ENCODE measurements around the gene NHSL2.
A peak's percentile ranks its signal among the peaks of the same experiment; 100 is the strongest.
"Not testable (repeated sequence)": the region's sequence is repeated elsewhere in the genome, so short reads cannot be mapped to it uniquely, and the experiment has no call there.

The NHSL2 gene

DNA sequence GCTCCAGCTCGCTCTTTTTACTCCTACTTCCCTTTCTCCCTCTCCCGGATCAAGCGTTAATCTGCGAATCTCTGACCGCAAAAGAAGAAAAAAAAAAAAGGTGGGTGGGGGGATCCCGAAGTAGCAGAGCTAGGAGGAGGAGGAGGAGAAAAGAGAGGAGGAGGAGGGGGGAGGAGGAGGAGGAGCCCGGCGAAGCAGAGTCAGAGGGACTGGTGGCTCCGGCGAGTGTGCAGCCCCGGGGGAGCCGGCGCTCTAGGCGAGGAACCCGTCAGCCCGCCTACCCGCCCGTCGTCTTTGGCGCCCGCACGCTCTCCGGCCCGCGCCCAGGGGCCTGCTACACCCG lies at the start of gene NHSL2:
TSS of gene NHSL2 (plus strand) at position 203 of the 343 bp plus-strand sequence.
- DNase-seq: peak; percentile 48

DNA sequence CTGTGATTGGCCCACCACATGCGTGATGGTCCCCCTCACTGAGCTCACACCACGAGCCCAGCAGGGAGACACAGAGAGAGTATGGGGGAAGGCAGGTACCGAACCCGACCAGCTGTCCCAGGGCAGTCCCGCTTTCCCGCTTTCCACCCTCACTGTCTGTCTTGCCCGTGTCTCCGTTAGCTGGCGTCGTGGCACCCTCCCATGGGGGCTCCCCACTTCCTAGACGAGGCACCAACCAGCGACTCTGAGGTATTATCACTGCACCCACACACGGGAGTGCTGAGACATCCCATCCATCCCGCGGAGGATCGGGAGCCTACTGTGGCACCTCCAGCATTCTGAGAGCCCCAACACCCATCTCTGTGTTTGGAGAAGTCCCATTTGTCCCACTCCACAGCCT lies 43.0 kb upstream of the NHSL2 start:
- DNase-seq: no peak

DNA sequence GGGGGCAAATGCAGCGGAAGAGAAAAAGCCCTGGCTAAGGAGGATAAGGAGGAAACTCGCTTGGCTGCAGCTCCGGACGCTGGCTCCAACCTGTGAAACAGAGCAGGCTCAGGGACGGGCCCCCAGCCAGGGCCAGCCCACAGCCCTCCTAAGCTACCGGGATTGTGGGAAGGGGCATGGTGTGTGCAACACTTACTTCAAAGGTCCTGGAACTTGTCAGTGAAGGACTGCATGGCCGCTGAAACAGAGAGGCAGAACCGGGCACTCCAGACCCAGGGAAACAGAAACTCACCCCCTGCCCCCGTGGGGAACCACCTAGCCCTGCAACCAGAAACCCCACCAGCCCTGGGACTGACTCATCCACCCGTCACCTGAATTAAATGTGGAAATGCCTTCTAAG lies 41.1 kb upstream of the NHSL2 start:
- not testable (repeated sequence) for DNase-seq

DNA sequence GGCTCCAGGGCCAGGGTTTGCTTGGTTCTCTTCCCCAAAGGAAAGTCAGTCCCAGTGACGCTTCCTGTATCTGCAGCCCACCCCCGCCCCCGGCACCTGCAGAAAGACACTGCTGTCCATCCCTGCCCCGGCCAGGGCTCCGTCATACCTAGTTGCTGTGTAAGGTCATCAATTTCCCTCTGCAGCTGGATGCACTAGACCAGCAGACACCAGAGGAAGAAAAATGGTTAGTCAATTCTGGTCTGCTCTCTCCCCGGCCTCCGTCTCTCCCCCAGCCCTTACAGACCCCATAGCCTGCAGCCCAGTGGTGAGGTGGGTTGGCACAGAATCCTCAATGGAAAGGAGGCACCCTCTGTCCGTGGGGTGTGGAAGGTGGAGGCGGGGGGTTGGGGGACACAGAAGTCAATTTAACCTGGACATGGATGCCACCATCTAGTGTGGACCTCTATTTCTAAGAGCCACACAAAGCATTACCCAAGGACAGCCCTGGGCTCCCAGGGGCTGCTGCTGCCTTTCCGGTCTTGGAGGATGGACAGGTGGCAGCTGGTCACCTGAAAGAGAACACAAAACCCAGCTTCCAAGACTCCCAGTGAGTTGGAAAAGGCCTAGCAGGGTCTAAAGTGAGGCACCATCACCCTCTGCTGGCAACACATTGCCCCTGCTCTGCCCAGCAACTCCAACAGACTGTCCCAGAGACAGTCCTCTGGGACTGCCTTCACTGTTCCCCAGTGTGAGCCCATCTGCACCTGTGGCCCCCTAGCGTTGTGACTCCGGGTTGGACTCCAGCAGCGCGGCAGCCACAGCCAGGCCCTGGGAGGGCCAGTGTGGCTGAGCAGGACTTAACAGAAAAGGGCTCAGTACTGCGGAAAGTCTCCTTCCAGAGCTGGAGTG lies 40.2 kb upstream of the NHSL2 start:
- no peak for DNase-seq

DNA sequence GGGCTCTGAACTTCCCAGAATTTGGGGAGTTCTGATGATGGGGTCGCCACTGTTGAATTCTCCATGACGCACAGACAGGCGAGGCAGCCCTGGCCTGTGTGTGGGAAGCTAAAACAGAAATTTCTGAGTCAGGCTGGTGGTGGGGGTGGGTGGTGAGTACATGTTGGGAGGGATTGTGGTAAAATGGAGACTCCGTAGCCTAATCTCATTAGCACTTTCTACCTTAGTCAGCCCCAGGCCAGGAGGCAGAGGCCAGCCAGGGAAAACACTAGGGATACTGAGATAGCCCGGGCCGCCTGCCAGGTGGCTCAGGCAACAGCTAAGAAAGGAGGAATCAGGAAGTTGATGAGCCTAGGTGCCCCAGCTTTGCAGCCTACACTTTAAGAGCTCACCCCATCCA lies 39.3 kb upstream of the NHSL2 start:
- DNase-seq: no peak

DNA sequence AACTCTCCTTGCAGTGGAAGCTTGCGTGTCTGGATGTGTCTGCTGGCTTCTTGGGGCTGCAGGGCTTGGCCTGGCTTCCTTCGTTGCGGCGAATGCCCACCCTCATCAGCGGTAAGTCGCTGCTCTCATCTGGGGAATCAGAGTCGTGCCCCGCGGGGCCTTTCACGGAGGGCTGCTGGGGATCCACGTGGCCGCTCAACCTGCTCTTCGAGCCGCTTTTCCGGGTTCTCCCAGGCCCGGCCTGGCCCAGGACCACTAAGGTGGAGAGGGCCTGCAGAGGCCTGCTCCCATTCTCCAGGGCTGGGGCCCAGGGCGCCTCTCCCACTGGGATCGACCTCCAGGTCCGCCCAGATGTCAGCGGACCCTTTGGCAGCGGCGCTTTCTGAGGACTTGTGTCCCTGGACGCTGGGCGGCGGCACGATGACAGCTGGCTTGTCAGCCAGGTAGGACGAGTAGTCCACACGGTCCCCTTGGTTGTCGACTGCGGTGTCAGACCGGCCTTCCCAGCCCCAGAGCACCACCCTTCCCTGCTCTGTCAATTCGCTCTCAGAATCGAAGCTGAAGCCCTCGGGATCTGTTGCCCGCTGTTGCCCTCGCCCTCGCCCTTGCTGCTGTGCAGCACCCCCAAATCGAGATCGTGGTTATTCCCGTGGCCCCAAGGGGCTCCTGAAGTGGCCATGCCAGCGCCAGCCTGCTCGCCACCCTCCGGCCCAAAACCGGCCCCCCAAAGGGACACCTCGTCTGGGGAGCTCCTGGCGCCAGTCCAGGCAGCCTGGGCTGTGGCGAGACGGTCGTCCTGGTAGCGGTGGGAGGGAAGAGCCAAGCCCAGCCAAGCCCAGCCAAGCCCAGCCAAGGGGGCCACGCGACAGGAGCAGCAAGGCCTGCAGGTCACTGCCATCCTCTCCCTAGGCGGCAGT lies 37.8 kb upstream of the NHSL2 start:
- no peak for DNase-seq

DNA sequence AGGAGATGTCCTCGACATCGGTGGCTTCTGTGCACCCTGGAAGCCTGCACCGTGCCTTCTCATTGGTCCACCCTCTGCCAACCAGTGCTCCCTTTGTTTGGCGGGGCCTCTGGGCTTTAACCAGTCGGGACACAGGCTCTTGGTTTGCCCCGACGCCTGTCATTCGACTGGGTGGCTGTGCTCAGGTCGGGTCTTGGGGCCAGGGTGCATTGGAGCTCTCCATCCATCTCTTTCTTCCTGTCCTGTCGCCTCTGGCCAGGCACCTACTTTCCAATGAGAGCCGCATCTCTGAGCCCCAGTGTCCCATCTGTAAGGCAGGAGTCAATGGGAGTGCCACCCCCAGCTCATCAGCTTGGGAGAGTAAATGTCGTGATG lies 37.2 kb upstream of the NHSL2 start:
- no peak for DNase-seq

DNA sequence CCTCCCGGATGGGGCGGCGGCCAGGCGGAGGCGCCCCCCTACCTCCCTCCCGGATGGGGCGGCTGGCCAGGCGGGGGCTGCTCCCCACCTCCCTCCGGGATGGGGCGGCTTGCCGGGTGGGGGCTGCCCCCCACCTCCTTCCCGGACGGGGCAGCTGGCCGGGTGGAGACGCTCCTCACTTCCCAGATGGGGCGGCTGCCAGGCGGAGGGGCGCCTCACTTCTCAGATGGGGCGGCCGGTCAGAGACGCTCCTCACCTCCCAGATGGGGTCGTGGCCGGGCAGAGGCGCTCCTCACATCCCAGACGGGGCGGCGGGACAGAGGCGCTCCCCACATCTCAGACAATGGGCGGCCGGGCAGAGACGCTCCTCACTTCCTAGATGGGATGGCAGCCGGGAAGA lies 33.8 kb upstream of the NHSL2 start:
- DNase-seq: not testable (repeated sequence)

DNA sequence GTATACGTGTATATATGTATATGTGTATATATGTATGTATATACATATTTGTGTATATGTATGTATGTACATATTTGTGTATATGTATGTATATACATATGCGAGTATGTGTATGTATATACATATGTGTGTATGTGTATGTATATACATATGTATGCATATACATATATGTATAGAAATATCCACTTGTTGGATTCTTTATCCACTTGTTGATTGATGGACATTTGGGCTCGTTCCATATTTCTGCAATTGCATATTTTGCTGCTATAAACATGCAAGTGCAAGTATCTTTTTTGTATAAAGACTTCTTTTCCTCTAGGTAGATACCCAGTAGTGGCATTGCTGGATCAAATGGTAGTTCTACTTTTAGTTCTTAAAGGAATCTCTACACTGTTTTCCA lies 25.5 kb upstream of the NHSL2 start:
- DNase-seq: no peak

DNA sequence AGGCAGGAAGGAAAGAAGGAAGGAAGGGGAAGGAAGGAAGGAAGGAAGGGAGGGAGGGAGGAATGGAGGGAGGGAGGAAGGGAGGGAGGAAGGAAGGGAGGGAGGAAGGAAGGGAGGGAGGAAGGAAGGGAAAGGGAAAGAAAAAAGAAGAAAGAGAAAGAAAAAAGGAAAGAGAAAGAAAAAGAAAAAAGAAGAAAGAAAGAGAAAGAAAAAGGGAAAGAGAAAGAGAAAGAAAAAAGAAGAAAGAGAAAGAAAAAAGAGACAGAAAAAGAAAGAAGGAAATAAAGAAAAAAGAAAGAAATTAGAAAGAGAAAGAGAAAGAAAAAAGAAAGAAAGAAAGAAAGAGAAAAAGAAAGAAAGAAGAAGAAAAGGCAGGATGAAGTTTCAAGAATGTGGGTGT lies 15.0 kb upstream of the NHSL2 start:
- no peak for DNase-seq

DNA sequence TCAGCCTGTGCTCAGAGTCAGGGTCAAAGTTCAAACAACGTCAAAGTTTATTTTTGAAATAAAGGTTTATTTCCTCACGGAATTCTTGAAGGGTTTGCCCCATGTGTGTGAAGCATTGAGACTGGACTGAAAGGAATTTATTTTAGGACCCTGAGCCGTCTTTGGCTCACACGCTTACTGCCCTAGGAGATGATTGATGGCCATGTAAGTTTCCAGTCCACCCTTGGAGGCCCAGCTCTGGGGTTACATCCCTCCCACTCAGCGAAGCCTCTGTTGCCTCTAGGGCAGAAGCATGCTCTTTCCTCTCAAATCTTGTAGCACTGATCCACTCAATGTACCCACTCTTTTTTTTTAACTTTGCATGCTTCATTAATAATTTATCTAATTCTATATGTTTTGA lies 4.5 kb upstream of the NHSL2 start:
- no peak for DNase-seq

DNA sequence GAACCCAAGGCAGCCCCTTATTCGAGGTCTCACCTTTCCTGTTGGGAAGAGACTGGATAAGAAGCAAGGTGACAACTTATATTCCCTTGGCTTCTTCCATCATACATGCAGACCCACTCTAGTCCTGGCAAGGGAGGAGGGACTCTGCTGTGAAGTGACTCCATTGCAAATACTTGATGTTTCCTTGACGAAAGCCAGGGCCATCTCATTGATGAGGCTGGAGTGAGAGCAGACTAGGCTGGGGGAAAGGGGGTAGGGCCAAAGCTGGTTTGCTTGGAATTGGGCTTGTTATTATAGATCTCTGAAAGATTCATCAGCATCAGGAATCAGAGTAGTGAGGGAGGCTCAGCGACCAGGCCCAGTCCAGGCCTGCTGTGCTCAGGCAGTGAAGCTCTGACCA lies 2.3 kb upstream of the NHSL2 start:
- DNase-seq: no peak

DNA sequence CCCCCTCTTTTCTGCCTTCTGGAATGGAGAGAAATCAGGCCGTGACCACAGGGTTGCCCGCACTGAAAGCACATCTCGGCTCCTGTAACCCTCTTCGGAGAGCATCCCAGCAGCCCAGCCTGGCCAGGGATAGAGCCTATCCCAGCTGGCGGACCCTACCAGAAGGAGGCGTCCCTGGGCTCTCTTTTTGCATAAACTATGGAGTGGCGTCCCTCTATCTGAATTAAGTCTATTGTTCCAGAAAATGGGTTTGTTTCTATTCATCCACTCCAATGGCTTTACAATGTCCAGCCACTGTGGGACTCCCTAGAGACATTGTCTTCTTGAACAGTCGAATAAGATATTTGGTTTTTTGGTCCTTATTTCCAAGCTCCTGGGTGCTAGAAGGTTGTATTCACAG lies 689 bp upstream of the NHSL2 start:
- no peak for DNase-seq

DNA sequence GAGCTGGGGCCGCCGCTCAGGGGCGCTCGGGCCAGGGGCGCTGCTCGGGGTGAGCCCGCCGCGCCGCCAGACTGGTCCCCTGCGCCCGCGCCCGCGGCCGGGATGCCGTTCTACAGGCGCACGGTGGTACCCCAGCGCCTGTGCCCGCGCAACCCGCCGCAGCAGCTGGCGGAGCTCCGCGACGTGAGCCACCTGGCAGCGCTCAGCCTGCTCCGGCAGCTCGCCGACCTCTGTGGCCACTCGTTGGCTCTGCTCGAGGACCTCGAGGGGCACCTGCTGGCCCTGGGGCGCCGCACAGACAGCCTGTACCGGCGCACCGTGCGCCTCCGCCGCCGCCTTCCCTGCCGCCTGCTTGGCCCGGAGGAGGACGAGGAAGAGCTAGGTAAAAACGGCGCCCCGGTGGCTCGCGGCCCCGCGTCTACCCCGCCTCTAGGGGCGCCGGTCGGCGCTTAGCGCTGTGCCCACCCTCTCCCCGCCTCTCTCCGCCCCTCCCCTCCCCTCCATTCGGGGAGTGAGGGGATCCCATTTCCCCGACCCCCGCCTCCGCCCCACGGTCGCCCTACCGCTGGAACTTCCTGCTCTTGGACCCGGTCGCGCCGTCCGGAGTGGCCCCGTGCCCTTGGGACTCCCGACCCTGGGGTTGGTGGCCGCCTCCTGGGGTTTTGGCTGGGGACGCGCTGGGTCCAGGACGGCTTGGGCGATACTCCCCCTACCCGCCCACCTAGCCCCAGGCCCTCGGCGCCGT lies 513 bp downstream of the NHSL2 start:
- DNase-seq: peak; percentile 35

DNA sequence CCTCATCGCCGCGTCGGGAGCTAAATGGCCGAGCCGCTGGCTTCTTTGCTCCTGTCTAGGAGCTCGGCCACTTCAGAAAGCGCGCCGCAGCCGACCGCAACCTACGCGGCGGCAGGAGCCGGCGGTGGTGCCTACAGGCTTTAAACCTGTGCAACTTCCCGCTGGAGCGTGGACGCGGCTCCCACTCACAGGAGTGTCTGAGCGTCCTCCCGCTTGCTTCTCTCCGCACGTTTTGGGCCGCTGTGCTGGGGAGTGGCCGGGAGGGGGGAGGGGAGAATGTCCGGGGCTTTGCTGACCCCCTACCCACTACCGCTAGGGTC lies 1.0 kb downstream of the NHSL2 start:
- peak; percentile 34 for DNase-seq

DNA sequence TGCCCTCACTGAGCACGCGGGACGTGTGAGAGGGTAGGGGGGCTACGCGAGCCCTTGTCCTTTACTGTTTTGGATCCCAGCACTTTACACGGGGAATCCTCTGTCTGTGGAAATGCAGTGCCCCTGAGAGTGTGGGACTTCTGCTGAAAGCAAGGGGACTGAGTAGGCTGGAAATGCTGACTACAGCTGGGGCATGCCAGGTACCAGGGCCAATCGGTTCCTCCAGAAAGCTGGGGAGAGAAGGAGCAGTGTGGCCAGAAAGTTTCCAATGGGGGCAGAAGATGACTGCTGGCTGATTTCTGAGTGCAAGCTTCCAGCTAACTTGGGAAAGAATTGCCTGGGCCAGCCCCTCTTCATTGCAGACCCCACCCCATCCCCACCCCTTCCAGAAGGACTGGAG lies 1.5 kb downstream of the NHSL2 start:
- peak; percentile 42 for DNase-seq

DNA sequence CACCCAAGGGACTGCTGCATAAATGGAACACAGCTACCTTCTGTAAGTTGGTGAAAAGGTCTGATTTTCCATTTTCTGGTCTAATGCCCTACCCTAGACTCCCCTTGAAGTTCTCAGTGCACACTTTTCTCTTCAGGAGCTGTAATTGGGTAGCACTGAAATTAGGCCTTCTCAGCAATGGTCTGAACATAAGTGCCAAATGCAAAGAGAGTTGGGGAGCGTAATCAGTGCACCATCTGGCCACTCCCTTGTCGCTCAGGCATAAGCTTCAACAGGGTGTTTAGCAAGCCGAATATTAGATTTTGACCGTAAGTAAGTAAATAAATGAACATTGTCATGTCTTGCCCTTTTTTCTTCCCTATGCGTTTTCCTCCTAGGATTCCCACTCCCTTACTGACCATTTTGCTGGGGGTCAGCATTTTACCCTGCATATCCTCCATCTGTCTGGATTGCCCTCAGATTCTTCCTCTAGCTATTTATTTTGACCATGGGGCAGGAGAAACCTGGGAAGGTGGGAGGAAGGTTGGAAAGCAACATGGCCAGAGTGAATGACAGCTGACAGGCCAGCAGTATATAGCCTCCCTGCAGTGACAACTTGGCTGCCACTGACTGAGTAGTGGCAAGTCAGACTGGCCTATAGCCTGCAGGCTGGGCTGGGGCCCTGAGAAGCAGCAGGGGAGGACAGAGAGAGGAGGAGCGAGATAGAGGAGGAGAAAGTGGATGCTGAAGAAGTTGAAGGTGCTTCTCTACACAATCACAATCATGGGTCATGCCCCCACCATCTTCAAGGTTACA lies 2.7 kb downstream of the NHSL2 start:
- DNase-seq: no peak

DNA sequence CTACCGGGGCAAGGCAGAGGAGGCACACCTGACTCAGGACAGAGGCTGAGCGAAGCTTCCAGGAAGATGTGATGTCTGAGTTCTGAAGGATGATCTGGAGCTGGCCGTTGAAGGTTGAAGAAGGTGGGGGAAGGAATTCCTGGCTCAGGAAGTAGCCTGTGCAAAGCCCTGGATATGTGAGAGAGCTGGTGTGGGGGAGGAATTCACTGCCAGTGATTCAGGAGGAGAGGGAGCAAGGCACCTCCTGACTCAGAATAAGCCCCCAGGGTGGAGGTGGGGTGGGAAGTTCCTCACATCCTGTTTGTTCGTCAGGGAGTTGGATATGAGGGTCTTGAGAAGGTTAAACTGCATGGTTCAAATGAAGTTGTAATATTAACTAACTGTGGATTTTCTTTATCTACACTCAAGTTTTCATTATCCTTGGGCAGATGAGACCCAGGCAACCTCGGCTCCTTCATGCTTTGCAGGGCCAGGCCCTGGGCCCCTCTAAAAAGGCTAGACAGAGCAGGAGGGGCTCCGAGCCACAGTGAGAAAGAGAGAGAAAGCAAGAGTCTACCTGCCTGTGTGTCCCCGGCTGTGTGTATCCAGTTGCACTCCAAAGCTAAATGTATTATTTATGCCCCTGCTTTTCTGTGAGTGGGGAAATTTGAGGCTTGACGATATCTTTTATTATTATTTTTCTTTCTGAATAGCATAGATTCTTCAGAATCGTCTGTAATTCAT lies 7.1 kb downstream of the NHSL2 start:
- DNase-seq: no peak

DNA sequence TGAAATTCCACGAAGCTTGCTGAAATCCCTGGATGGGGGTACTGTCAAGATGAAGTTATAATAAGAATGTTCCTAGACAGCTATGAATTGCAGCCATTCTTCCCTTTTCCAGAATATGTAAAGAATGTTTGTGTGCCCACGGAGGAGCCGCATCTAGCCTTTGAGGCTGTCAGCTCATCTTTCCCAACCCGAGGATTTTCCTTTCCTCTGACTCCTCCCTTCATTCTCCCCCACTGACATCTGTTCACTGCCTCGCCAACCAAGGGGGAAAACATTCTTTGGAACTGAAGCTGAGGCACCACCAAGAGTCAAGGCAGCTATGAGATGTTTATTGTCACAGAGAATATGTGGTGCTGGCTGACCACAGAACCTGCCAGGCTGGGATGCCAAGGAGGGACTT lies 8.8 kb downstream of the NHSL2 start:
- no peak for DNase-seq

DNA sequence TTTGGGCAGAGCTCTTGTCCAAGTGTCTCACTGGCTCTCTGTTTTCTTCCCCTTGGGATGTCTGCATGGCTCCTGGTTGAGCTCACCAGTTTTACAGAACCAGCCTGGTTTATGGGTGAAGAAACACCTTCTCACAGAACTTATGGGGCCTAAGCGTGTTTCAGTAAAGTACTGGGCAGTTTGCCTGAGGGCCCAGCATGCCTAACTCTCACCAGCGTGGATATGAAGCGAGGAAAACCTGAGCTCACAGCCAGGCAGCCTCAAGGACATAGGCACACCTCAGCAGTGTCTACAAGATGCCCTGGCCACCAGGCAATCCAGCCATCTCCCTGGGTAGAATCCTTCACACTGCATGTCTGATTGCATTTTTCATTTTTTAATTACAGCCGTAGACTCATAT lies 9.2 kb downstream of the NHSL2 start:
- no peak for DNase-seq

DNA sequence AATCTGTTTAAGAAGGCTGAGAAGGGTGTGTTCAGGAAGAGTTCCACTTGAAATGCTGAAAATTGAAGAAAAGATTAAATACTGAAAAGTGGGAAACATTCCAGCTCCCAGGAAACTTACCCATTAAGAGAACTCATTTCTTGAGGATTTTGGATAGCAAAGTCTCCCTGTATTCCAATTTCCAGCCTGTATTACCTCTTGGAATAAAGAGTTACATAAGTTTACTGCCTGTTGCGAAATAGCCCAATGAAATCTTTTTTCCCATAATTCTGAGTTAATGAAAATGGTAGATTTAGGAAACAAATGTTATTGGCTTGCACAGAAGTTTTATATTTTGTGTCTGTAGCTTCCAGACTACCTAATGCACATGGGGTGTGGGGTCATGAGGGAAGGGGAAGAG lies 12.0 kb downstream of the NHSL2 start:
- DNase-seq: no peak

DNA sequence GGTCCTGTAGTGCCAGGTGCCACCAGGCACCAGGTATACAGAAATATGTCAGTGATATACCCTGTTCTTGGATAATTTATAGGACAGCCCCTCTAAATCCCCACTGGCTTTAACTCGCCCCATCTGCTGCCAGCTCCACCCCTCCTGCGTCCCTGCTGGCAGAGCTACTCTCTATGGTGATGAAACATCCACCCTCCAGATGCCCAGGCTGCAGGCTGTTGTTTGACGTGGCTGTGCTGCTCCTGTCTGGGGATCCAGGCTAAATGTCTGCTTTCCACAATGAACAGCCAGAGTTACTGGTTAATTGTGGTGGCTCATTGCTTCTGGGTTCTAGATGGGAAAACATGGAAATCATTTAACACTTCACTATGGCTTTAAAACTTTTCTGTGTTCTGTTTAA lies 12.9 kb downstream of the NHSL2 start:
- no peak for DNase-seq

Data from left hindlimb (tissue), 1 donor.